ENCODE data around the gene FGF22. TPM values are rescaled to one million over a fixed set of nuclear protein-coding genes. Genes with fewer than 3 reads are reported as not detected.
A peak's percentile ranks its signal among the peaks of the same experiment; 100 is the strongest.
"Not testable (repeated sequence)": the region's sequence is repeated elsewhere in the genome, so short reads cannot be mapped to it uniquely, and the experiment has no call there.

FGF22 gene
- total RNA-seq, 1 donor from 2014 or later, result not detected

DNA sequence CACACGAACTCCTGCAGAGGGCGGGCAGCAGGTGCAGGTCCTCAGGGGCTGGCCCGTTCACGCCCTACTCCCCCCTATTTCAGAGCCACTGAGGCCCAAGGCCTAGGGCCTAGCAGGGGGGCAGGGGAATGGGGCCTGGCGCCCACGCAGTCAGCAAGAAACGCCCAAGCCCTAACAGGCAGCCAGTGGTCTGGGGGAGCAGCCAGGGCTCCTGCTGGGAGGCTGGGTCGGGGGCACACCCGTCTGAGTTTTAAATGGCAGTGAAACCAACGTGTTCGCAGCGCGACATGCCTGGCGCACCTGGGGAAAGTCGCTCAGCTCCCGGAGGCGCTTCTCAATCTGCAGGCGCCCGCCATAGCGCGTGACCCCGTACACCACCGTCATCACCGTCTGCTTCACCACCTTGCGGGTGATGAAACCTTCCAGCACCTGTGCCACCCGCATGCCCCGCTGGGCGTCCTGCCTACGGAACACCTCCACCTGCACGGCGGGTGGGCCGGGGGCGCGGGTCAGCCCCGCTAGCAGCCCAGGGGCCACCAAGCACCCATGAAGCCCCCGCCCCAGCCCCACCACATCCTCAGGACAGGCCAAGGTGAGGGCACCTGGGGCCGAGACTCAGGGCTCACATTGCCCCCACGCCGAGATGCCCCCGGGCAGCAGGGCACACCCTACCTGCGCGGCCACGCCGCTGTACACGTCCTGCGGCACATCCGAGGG, 20.2 kb upstream of the FGF22 start:
- intact Hi-C loops (cut with micrococcal nuclease), result no loop called here
- no peak for ATAC-seq
- no peak for DNase-seq

GRCh38 chr19:620166-620862, 19.4 kb upstream of the FGF22 start:
- DNase-seq (no peak), ATAC-seq (no peak)
- intact Hi-C loops (cut with micrococcal nuclease), result no loop called here

DNA sequence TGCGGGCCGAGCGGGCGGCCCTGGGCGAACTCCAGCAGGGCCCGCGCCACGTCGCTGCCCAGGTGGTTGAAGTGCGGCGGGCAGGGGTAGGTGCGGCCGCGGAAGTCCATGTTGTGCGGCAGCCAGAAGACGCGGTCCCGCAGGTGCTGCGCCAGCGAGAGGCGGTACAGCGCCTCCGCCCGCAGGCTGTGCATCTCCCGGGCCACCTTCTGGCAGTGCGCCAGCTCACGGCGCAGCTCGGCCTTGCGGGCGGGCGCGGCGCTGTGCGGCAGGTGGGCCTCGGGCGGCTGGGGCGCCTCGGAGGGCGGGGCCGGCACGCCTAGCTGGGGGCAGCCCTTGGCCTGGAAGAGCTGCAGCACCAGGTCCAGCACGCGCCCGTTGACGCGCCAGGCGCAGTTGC, 18.5 kb upstream of the FGF22 start:
- not testable (repeated sequence) for DNase-seq

GRCh38 chr19:621819-622218, 17.9 kb upstream of the FGF22 start:
- DNase-seq, result no peak
- intact Hi-C loops (cut with micrococcal nuclease), result no loop called here
- no peak for ATAC-seq

More for the DNA sequence above, 18.5 kb upstream of the FGF22 start:
- ATAC-seq; intact Hi-C loops (cut with micrococcal nuclease): not testable (repeated sequence)

DNA sequence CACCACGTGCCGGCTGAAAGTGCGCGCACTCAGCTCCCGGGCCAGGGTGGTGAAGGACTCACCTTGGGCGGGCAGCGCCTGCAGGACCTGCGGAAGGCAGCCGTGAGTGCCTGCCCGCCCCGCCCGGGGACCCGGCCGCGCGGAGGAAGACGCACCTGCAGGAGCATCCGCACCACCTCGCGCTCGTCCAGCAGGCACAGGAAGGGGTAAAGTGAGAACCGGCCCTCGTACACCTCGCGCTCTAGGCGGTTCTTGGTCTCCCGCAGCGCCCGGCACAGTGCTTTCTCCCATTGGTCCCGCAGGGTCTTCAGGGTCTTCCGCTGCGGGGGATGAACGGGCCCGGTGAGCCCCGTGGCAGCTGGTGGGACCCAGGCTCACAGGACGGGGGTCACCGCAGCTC, 17.0 kb upstream of the FGF22 start:
- no peak for DNase-seq
- intact Hi-C loops (cut with micrococcal nuclease), result no loop called here

DNA sequence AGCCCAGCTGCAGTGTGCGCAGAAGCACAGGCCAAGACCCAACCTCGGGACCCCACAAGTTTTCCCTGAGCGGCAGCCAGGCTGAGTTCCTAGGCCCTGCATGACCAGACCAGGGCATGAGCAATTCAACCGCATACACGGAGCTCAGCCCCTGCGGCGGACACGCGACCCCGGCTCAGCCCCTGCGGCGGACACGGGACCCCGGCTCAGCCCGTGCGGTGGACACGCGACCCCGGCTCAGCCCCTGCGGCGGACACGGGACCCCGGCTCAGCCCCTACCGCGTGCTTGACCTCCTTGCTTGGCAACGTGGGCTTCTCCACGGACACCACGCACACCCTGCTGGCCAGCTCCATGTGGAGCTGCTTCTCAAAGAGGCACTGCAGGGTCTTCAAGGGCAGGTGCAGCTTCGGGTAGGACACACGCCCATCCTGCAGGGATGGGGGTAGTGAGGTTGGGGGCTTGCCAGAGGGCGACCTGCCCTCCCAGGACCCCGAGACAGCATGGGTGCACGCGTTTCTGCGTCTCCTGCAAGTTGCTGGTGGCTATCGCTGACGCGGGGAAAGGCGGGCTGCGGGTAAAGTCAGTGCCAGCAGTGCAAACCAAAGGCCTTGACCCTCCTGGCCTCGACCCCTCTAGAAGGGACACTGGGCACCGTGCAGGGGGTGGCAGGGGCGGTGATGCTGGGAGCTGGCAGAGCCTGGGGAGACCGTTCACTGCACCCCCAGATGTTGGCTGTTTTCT, 16.3 kb upstream of the FGF22 start:
- no peak for DNase-seq
- intact Hi-C loops (cut with micrococcal nuclease), result no loop called here
- ATAC-seq, result no peak

More for the DNA sequence above, 17.0 kb upstream of the FGF22 start:
- no peak for ATAC-seq

DNA sequence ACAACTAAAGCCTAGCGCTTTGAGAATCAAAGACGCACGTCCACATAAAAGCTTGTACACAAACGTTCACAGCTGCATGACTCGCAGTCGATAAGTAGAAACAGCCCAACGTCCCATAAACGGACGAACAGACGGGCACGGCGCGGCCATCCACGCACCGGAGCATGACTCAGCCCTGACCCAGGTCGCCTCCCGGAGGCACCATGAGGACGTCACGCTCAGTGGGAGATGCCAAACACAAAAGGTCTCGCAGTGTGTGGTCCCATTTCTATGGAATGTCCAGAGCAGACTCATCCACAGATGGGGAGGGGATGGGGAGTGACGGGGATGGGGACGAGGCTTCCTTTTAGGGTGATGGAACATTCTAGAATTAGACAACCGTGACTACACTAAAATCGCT, 15.7 kb upstream of the FGF22 start:
- no peak for DNase-seq
- ATAC-seq, result no peak
- intact Hi-C loops (cut with micrococcal nuclease), result no loop called here

- DNase-seq, result no peak
- ATAC-seq, result no peak
- intact Hi-C loops (cut with micrococcal nuclease), result no loop called here
Observed at GRCh38 chr19:624433-625109, 15.1 kb upstream of the FGF22 start.

DNA sequence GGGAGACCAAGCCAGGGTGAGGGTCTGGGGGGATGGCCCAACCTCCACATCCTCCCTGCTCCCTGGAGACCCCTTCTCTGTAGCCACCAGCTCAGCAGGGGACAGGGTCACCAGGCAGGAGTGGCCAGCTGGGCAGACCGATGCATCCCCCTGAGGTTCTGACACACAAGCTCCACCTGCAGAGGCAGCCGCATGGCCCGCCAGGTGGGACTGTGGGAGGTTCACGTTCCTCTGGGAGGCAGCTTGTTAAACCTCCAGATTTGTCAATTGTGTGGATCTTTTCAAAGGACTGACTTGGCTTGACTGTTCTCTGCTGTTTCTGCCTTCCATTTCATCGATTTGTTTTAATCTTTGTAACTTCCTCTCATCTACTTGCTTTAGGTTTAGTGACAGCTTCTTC, 14.4 kb upstream of the FGF22 start:
- ATAC-seq, result no peak
- intact Hi-C loops (cut with micrococcal nuclease), result no loop called here
- DNase-seq, result no peak

- intact Hi-C loops (cut with micrococcal nuclease); DNase-seq; ATAC-seq: not testable (repeated sequence)
Observed at GRCh38 chr19:626566-626965, 13.1 kb upstream of the FGF22 start.

- intact Hi-C loops (cut with micrococcal nuclease), result no loop called here
- DNase-seq (no peak), ATAC-seq (no peak)
Observed at GRCh38 chr19:628168-628567, 11.5 kb upstream of the FGF22 start.

GRCh38 chr19:629515-629914, 10.2 kb upstream of the FGF22 start:
- peak; percentile 9 for ATAC-seq
- DNase-seq; intact Hi-C loops (cut with micrococcal nuclease): not testable (repeated sequence)

DNA sequence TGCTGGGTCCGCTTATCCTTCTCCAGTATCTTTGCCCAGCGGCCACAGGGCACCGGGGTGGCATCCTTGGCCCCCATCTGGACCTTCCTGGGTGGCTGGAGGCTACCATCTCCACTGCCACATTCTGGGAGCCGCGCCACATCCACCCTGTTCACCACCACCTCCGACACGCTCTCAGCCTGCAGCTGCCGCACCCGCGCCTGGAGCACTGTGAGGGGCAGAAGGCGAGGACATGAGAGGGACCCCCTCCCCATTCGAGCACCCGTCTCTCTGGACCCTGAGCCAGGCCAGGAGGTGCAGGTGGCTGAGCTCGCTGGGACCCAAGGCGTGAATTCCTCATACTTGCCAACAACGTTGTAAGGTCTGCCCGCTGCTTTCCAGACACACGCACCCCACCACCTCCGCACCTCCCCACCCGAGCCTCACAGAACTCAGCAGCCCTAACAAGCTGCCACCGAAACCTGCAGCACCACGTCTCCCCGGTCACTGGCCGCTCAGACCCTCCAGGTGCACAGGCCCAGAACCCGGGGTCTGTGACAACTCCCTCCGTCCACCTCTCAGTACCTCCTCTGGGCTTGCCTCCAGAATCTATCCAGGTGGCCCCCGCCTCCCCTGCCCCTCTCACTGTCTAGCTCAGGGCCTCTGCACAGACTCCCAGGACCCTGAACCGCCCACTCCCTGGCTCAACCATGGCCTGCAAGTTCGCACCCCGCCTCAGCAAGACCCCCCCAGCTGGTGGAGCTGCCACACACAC, 9.5 kb upstream of the FGF22 start:
- intact Hi-C loops (cut with micrococcal nuclease), result no loop called here
- no peak for DNase-seq
- no peak for ATAC-seq

DNA sequence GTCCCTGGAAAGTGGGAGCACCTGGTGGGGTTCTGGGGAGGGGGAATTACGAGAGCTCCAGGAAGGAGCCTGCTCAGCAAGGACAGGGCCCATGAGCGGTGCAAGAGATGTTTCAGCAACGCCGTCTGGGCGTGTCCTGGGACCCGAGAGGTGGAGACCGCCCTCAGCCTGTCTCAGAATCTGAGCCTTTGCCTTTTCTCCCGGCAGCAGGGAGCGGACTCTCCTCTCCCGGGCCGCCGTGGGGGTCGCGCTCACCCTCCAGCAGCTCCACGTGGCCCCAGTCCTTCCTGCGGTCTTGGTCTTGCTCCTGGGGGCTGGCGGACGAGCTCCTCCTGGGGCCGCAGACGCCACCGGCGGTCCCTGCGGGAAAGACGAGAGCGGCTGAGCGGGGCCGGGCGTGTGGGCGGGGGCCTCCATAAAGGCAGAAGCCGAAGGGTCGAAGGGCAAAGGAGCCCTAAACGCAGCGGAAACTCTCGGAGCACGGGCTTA, 7.1 kb upstream of the FGF22 start:
- ATAC-seq (peak; percentile 2), DNase-seq (no peak)
- intact Hi-C loops (cut with micrococcal nuclease), result no loop called here

DNA sequence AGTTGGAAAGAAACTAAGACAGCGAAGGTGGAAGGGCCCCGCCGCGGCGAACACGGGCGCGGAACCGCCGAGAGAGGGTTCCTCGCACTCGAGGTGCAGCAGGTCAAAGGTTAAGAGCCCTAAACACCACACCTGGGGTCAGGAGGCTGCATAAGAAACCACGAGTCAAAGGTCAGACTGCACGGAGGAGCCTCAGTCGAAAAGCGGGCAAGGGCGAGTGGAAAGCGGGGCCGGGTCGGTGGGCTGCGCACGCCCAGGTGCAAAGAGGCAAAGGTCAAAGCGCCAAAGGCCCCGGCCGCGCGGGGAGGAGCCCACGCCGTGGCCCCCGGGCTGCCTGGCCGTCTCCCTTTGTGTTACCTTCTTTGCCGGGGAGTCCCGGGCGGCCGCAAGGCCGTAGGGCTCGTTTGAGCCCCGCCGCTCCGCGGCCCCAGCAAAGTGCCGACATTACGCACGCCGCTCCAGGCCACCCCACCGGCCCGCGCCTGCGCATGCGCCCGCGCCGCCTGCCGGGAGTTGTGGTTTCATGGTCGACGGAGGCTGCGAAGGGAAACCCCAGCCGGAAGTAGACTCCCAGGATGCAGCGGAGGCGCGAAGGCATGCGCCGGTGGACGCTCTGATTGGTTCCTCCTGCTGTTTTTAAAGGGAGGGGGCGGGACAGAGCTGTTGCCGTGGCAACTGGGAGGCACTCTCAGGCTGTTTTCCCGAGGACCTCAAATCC, 6.5 kb upstream of the FGF22 start, which contains the start of gene POLRMT:
Gene POLRMT (minus strand): TSS at position 470 of the 718 bp plus-strand sequence. CDS start 25 bp downstream, at position 445.
- ATAC-seq, result peak; percentile 97
- DNase-seq, result peak; percentile 99
- intact Hi-C loops (cut with micrococcal nuclease), result no loop called here

DNA sequence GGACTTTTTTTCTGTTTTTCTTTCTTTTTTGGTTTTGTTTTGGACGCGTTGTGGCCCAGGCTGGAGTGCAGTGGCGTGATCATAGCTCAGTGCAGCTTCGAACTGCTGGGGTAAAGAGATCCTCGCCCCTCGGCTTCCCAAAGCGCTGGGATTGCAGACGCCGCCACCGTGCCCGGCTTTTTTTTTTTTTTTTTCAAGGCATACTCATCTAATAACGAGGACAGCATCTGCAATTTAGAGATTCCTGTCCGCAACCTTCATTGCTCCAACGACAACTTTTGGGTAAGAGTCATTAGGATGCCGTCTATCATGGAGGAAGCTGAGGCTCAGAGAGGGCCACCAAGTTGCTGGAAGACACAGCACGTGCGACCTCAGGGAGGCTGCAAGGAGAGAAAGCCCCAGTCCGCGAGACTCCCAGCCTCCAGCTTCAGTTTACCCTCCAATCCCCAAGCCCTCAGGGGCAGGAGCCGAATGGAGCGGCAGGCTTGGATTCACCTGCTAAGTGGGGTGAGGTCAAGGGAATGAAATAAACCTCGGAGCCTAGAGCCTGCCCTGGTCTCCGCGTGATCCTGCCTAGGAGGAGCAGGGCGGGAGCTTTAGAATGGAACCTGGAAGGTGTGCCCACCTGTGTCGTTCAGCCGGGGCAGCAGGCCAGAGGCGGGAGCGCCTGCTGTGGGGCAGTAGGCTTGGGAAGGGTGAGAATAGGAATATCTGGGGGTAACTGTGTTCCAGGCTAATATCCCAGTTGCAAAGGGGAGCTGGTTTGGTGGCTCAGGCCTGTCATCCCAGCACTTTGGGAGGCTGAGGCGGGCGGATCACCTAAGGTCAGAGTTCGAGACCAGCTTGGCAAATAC, 5.7 kb upstream of the FGF22 start:
- no peak for ATAC-seq
- DNase-seq, result no peak
- intact Hi-C loops (cut with micrococcal nuclease), result no loop called here

DNA sequence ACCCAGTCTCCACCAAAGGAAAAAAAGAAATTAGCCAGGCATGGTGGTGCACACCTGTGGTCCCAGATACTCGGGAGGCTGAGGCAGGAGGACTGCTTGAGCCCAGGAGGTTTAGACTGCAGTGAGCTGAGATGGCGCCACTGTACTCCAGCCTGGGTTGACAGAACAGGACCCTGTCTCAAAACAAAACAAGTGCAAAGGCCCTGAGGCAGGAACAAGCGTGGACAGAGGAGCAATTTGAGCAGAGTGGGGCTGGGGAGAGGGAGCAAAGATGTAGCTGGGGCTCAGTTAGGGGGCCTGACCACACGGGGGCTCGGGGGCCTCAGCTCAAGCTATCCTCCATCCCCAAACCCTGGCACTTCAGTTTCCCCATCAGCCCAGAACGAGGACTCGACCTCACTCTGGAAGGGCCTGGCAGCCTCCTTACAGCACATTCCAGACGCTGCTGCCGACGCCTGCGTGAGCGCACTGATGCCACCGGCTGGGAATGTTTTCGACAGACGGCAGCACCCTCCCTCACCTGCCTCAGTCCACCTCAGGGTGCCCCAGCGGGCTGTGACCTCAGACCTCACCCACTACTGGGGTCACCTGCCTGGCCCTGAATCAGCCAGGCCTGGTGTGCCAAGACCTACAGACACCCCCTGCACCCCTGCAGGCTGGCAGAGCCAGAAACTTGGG, 4.6 kb upstream of the FGF22 start:
- no peak for ATAC-seq

More for the DNA sequence above, 4.6 kb upstream of the FGF22 start:
- no peak for DNase-seq
- intact Hi-C loops (cut with micrococcal nuclease), result no loop called here
